Activated naive CD8-positive, alpha-beta T cell (primary cell): ENCODE measurements around the gene OR8G5.
"Not testable (repeated sequence)": the region's sequence is repeated elsewhere in the genome, so short reads cannot be mapped to it uniquely, and the experiment has no call there.

Experiments
- H3K27ac Mint-ChIP-seq: one replicate; pipeline ENCODE4 v1.8.0; 2021; ENCODE audit warnings: mixed read lengths
- H3K27me3 Mint-ChIP-seq: one replicate; pipeline ENCODE4 v1.8.0; 2021; ENCODE audit warnings: mixed read lengths
- H3K36me3 Mint-ChIP-seq: one replicate; pipeline ENCODE4 v1.8.0; 2021; ENCODE audit warnings: mixed read lengths
- H3K4me1 Mint-ChIP-seq: one replicate; pipeline ENCODE4 v1.8.0; 2021; ENCODE audit warnings: low read depth, mixed read lengths
- H3K4me3 Mint-ChIP-seq: one replicate; pipeline ENCODE4 v1.8.0; 2021; ENCODE audit warnings: mild to moderate bottlenecking, mixed read lengths
- H3K9me3 Mint-ChIP-seq: one replicate; pipeline ENCODE4 v1.8.0; 2021; ENCODE audit warnings: low read depth, mixed read lengths

The OR8G5 gene

DNA sequence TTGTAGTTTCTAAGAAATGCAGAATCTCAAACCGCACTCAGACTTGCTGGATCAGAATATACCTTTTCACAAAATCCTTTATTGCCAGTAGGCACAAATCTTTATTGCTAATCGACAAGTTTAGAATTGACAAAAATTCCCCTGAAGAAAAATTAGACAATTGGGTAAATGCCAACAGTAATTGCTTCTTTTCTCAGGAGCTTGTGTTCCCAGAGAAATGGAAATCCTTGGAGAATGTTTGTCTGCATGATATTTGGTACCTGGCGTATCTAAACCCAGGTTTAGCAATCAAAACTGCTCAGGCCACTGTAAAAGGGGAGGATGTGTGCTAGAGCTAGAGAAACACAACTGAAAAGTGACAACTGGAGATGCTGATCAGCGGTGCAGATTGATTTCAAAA lies at the start of gene OR8G5:
Gene OR8G5, plus strand, starts transcription at position 301 of the 400 bp plus-strand sequence. CDS start 8,556 bp downstream, outside the sequence.
- Mint-ChIP-seq H3K27me3 (peaks cover 5% of the 10 kb centered on the region), H3K9me3 (no peaks in the 10 kb centered on the region), H3K36me3 (no peaks in the 10 kb centered on the region)

DNA sequence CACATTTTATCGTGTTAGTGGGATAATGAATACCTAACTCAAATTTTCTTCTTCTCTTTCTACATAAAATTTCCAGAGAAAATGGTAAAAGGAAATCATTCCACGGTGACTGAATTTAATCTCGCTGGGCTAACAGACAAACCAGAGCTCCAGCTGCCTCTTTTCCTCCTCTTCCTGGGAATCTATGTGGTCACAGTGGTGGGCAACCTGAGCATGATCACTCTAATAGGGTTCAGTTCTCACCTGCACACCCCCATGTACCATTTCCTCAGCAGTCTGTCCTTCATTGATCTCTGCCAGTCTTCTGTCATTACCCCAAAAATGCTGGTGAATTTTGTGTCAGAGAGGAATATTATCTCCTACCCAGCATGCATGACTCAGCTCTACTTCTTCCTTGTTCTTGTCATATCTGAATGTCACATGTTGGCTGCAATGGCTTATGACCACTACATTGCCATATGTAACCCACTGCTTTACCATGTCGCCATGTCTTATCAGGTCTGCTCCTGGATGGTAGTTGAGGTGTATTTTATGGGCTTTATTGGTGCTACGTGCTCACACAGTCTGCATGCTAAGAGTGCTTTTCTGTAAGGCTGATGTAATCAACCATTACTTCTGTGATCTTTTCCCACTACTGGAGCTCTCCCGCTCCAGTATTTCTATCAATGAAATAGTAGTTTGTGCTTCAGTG lies 48.9 kb upstream of the OR8G5 start:
- no peaks in the 10 kb centered on the region for H3K9me3 Mint-ChIP-seq
- no peak overlapping the region for H3K4me3 Mint-ChIP-seq
- H3K36me3 Mint-ChIP-seq: no peaks in the 10 kb centered on the region

More for the DNA sequence above, at the start of gene OR8G5:
- H3K4me1 Mint-ChIP-seq: no peaks in the 10 kb centered on the region
- H3K27ac Mint-ChIP-seq: no peak within 1 kb of the TSS
- H3K4me3 Mint-ChIP-seq: no peak within 1 kb of the TSS

GRCh38 chr11:124209824-124210357 lies 46.3 kb upstream of the OR8G5 start:
- H3K36me3 Mint-ChIP-seq: no peaks in the 10 kb centered on the region

More for the DNA sequence above, 48.9 kb upstream of the OR8G5 start:
- Mint-ChIP-seq H3K27ac (no peak overlapping the region), H3K27me3 (no peaks in the 10 kb centered on the region), H3K4me1 (no peaks in the 10 kb centered on the region)

GRCh38 chr11:124210421-124210820 lies 45.8 kb upstream of the OR8G5 start:
- Mint-ChIP-seq H3K9me3 (no peaks in the 10 kb centered on the region), H3K27me3 (no peaks in the 10 kb centered on the region), H3K4me3 (no peak overlapping the region), H3K36me3 (no peaks in the 10 kb centered on the region), H3K27ac (no peak overlapping the region), H3K4me1 (no peaks in the 10 kb centered on the region)

More at GRCh38 chr11:124209824-124210357, 46.3 kb upstream of the OR8G5 start:
- Mint-ChIP-seq H3K27me3 (no peaks in the 10 kb centered on the region), H3K9me3 (no peaks in the 10 kb centered on the region), H3K27ac (no peak overlapping the region), H3K4me1 (no peaks in the 10 kb centered on the region), H3K4me3 (no peak overlapping the region)

DNA sequence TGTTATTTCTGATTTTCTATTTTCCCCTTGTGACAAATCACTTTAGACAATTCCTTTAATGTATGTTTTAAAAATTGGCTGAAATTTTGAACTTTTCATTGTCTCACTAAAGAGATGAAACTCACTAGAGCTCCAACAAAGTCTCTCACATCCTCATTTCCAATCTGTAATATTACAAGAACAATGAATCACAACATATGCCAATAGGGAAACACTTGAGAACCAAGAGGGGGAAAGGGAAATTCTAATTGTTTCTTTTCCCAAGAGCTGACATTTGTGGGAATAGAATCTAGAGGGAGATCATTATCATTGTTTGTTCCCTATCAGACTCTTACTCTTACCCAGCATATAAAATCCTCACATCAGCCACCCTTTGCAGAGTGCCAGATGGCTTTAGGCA lies 44.9 kb upstream of the OR8G5 start:
- Mint-ChIP-seq H3K4me1 (no peaks in the 10 kb centered on the region), H3K36me3 (no peaks in the 10 kb centered on the region), H3K9me3 (no peaks in the 10 kb centered on the region), H3K27me3 (no peaks in the 10 kb centered on the region), H3K27ac (no peak overlapping the region), H3K4me3 (no peak overlapping the region)

- no peaks in the 10 kb centered on the region for H3K4me1 Mint-ChIP-seq
- no peaks in the 10 kb centered on the region for H3K27me3 Mint-ChIP-seq
- no peaks in the 10 kb centered on the region for H3K9me3 Mint-ChIP-seq
- H3K4me3 Mint-ChIP-seq: no peak overlapping the region
- H3K36me3 Mint-ChIP-seq: no peaks in the 10 kb centered on the region
- no peak overlapping the region for H3K27ac Mint-ChIP-seq
Measured at GRCh38 chr11:124214027-124214426, 42.1 kb upstream of the OR8G5 start.

DNA sequence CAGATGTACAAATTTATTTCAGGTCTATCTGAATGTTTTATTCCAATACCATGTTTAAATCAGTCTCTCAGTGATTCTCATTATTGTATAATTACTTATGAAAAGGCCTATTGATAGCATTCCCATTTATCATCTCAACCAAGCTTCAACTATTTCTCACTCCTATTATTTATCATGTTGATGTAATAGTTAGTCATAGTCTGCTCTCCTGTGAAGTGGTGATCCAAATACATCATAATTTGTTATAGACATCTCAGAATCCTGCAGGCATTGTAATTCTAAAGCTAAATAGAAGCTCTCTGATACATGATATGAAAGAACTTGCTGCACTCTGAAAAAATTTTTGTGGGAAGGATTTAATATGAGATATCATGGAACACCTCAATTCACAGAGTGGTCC lies 37.0 kb upstream of the OR8G5 start:
- no peak overlapping the region for H3K4me3 Mint-ChIP-seq
- no peaks in the 10 kb centered on the region for H3K9me3 Mint-ChIP-seq
- no peaks in the 10 kb centered on the region for H3K27me3 Mint-ChIP-seq
- H3K27ac Mint-ChIP-seq: no peak overlapping the region
- no peaks in the 10 kb centered on the region for H3K36me3 Mint-ChIP-seq
- no peaks in the 10 kb centered on the region for H3K4me1 Mint-ChIP-seq

GRCh38 chr11:124222407-124222806 lies 33.8 kb upstream of the OR8G5 start:
- Mint-ChIP-seq H3K27me3 (peaks cover 6% of the 10 kb centered on the region), H3K36me3 (no peaks in the 10 kb centered on the region), H3K4me3 (no peak overlapping the region), H3K9me3 (no peaks in the 10 kb centered on the region), H3K27ac (no peak overlapping the region), H3K4me1 (no peaks in the 10 kb centered on the region)

- H3K4me1 Mint-ChIP-seq, H3K27me3 Mint-ChIP-seq, H3K4me3 Mint-ChIP-seq, H3K9me3 Mint-ChIP-seq, H3K36me3 Mint-ChIP-seq, H3K27ac Mint-ChIP-seq: not testable (repeated sequence)
Measured at GRCh38 chr11:124224618-124225423, 31.4 kb upstream of the OR8G5 start.

GRCh38 chr11:124225471-124225870 lies 30.7 kb upstream of the OR8G5 start:
- H3K27ac Mint-ChIP-seq: no peak overlapping the region

GRCh38 chr11:124233376-124233775 lies 22.8 kb upstream of the OR8G5 start:
- Mint-ChIP-seq H3K36me3 (no peaks in the 10 kb centered on the region), H3K27ac (no peak overlapping the region), H3K4me3 (no peak overlapping the region), H3K27me3 (no peaks in the 10 kb centered on the region), H3K4me1 (no peaks in the 10 kb centered on the region), H3K9me3 (no peaks in the 10 kb centered on the region)

More at GRCh38 chr11:124225471-124225870, 30.7 kb upstream of the OR8G5 start:
- Mint-ChIP-seq H3K4me3 (no peak overlapping the region), H3K27me3 (peaks cover 6% of the 10 kb centered on the region), H3K4me1 (no peaks in the 10 kb centered on the region), H3K36me3 (no peaks in the 10 kb centered on the region), H3K9me3 (no peaks in the 10 kb centered on the region)

DNA sequence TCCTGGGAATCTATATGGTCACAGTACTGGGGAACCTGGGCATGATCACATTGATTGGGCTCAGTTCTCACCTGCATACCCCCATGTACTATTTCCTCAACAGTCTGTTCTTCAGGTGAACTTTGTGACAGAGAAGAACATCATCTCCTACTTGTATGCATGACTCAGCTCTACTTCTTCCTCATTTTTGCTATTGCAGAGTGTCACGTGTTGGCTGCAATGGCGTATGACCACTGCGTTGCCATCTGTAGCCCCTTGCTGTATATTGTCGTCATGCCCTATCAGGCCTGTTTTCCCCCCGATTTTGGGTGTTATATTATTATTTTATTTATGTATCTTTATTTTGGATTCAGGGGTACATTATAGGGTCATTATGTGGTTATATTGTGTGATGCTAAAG lies 17.7 kb upstream of the OR8G5 start:
- Mint-ChIP-seq H3K27me3 (peaks cover 3% of the 10 kb centered on the region), H3K4me1 (no peaks in the 10 kb centered on the region), H3K4me3 (no peak overlapping the region), H3K27ac (no peak overlapping the region), H3K36me3 (no peaks in the 10 kb centered on the region), H3K9me3 (no peaks in the 10 kb centered on the region)

- Mint-ChIP-seq H3K36me3 (no peaks in the 10 kb centered on the region), H3K27ac (no peak within 1 kb of the TSS), H3K27me3 (peaks cover 3% of the 10 kb centered on the region), H3K4me3 (no peak within 1 kb of the TSS), H3K4me1 (no peaks in the 10 kb centered on the region), H3K9me3 (no peaks in the 10 kb centered on the region)
Measured at GRCh38 chr11:124240621-124241397, 15.4 kb upstream of the OR8G5 start, which contains the start of gene OR8G1. Gene OR8G1, plus strand, starts transcription at chr11:124241095. Its CDS starts 8,581 bp downstream, at chr11:124249676.

GRCh38 chr11:124249869-124250268 lies 6.3 kb upstream of the OR8G5 start:
- not testable (repeated sequence) for H3K27ac Mint-ChIP-seq, H3K36me3 Mint-ChIP-seq, H3K4me3 Mint-ChIP-seq, H3K4me1 Mint-ChIP-seq, H3K27me3 Mint-ChIP-seq, H3K9me3 Mint-ChIP-seq

DNA sequence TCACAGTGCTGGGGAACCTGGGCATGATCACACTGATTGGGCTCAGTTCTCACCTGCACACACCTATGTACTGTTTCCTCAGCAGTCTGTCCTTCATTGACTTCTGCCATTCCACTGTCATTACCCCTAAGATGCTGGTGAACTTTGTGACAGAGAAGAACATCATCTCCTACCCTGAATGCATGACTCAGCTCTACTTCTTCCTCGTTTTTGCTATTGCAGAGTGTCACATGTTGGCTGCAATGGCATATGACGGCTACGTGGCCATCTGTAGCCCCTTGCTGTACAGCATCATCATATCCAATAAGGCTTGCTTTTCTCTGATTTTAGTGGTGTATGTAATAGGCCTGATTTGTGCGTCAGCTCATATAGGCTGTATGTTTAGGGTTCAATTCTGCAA lies 8.9 kb downstream of the OR8G5 start:
- not testable (repeated sequence) for H3K4me3 Mint-ChIP-seq, H3K4me1 Mint-ChIP-seq, H3K9me3 Mint-ChIP-seq, H3K27ac Mint-ChIP-seq, H3K27me3 Mint-ChIP-seq, H3K36me3 Mint-ChIP-seq
